Activated CD4-positive, alpha-beta T cell treated with anti-CD3 and anti-CD28 coated beads for 36 hours (primary cell): Measurements from ENCODE around the gene SCRG1. TPM values are rescaled to one million over a fixed set of nuclear protein-coding genes. Genes with fewer than 3 reads are reported as not detected.

Source experiments
- ATAC-seq: fragments of 200-7000 bp; cut with Tn5 transposase; one replicate; pipeline ENCODE4 v1.10.0; 2021; ENCODE audit warnings: mild to moderate bottlenecking, moderate library complexity
- CTCF ChIA-PET: fragments of 350-600 bp; sonication (Branson Sonifier 250); formaldehyde crosslinking; loops from one replicate; lab custom pipeline; 2021; ENCODE audit warnings: antibody characterized with exemption; lab: Charles Lee
- POLR2A ChIA-PET: fragments of 350-600 bp; sonication (Branson Sonifier 250); formaldehyde crosslinking; loops from one replicate; lab custom pipeline; 2021; ENCODE audit warnings: antibody characterized with exemption, inconsistent platforms; lab: Charles Lee
- DNase-seq: peaks from one replicate; pipeline ENCODE4 v3.0.0-alpha.2; 2020
- H3K27ac Mint-ChIP-seq: one replicate; pipeline ENCODE4 v1.8.0; 2021; ENCODE audit warnings: mixed read lengths
- H3K27me3 Mint-ChIP-seq: one replicate; pipeline ENCODE4 v1.8.0; 2021; ENCODE audit warnings: mixed read lengths
- H3K36me3 Mint-ChIP-seq: one replicate; pipeline ENCODE4 v1.8.0; 2021; ENCODE audit warnings: low read depth, mixed read lengths
- H3K4me1 Mint-ChIP-seq: one replicate; pipeline ENCODE4 v1.8.0; 2021; ENCODE audit warnings: mixed read lengths
- H3K4me3 Mint-ChIP-seq: one replicate; pipeline ENCODE4 v1.8.0; 2021; ENCODE audit warnings: mild to moderate bottlenecking, moderate library complexity, mixed read lengths
- H3K9me3 Mint-ChIP-seq: one replicate; pipeline ENCODE4 v1.8.0; 2021; ENCODE audit warnings: low read depth, mixed read lengths
- intact Hi-C, 2 experiments: fragments of 100-400 bp; cut with DNase I in 1 of 2; cut with micrococcal nuclease in 1 of 2; formaldehyde crosslinking; loops; one replicate each; pipeline versions ENCODE4 v1.14.2 to v1.15.1; 2022 to 2024; cut with DNase I, micrococcal nuclease
- total RNA-seq, 2 experiments: library from RNA; stranded (reverse); gene quantifications; one replicate each; pipeline ENCODE4 v1.2.3, GENCODE V29; 2021

The SCRG1 gene
- total RNA-seq, result not detected

DNA sequence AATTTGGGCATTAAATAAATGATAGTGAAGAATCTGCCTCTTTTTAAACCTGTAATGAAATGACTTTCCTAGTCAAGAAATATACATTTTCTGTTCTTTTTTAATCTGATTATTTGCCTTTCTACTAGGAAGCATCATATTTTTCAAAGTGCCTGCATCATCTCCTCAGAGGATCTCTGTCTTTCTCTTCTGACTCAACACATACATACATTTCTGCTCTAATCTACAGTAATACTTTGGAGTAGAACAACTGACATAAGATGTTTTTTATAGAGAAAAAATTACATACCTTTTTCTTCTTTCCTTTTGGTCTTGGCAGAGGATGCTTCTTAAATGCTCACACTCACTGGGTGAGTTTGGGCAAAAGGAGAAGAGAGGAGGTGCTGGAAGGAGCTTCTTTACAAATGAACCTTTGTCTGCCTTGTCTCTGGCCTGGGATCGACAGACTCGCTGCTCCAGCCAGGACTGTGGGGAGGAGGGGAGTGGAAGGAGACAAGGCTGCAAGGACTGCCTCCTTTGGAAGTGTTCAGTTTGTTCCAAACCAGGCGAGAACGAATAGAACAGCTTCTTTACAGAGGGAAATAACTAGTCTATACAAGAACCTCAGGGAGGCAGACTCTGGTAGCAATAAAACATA is at the start of gene SCRG1:
SCRG1 (minus strand) TSS at position 338 of the 637 bp plus-strand sequence. CDS start 7,702 bp downstream, outside the sequence.
- DNase-seq, result no peak
- no peaks in the 10 kb centered on the region for H3K9me3 Mint-ChIP-seq
- CTCF ChIA-PET, result interaction anchor here (1.0 kb wide), 1 partner anchor 25 kb away, joined by 3 read pairs; no protein-coding TSS in a partner anchor

GRCh38 chr4:173448103-173448502 is 49.2 kb upstream of the SCRG1 start:
- POLR2A ChIA-PET, result no interaction called here
- CTCF ChIA-PET, result interaction anchor here (0.6 kb wide), 1 partner anchor 65 kb away, joined by 3 read pairs; no protein-coding TSS in a partner anchor
- intact Hi-C loops, result no loop called here
- DNase-seq (no peak), ATAC-seq (no peak)
- Mint-ChIP-seq H3K4me1 (no peaks in the 10 kb centered on the region), H3K36me3 (no peaks in the 10 kb centered on the region), H3K27ac (no peak overlapping the region), H3K4me3 (no peak overlapping the region), H3K9me3 (no peaks in the 10 kb centered on the region), H3K27me3 (peaks cover 1% of the 10 kb centered on the region)

More for the DNA sequence above, at the start of gene SCRG1:
- no peak for ATAC-seq
- intact Hi-C loops, result no loop called here
- POLR2A ChIA-PET, result no interaction called here
- no peaks in the 10 kb centered on the region for H3K36me3 Mint-ChIP-seq
- peaks cover 4% of the 10 kb centered on the region for H3K27me3 Mint-ChIP-seq
- H3K27ac Mint-ChIP-seq, result no peak within 1 kb of the TSS
- no peaks in the 10 kb centered on the region for H3K4me1 Mint-ChIP-seq
- no peak within 1 kb of the TSS for H3K4me3 Mint-ChIP-seq

DNA sequence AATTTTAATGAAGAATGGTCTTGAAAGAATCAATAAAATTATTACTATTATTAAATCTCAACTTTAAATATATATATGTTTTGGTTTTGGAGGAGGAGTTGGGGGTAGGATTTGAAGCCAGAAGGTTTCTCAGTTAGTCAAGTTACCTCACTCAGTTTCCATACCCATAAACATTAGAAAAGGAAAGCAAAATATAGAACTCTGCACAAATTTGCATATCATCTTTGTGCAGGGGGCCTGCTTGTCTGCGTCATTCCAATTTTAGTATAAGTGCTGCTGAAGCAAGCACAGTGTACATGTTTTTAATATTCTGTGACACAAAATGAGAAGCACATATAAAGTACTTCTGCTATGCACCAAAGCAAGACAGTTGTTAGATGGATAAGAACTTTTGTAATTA is 47.5 kb upstream of the SCRG1 start:
- Mint-ChIP-seq H3K27ac (no peak overlapping the region), H3K36me3 (no peaks in the 10 kb centered on the region), H3K9me3 (no peaks in the 10 kb centered on the region), H3K4me3 (no peak overlapping the region), H3K27me3 (peaks cover 1% of the 10 kb centered on the region), H3K4me1 (peaks cover under 1% of the 10 kb centered on the region)
- ATAC-seq, result no peak
- ChIA-PET POLR2A (no interaction called here), CTCF (no interaction called here)
- intact Hi-C loops, result no loop called here
- DNase-seq, result no peak

DNA sequence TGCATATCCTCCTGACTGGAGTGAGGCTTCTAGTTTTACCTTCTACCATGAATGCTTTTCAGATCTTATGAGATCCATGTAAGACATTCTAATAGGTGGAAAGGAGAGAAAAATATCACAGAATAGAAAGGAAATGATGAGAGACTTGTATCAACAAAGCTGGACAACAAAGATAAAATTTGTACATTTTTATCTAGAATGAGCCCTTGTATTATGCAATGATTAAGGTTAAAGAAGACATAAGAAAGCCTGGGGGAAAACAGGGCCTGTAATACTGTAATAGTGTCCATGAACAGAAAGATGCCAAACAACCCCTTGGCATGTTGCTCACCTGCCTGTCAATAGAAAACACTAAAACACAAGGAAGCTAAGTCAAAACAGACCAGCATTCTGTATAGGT is 44.2 kb upstream of the SCRG1 start:
- Mint-ChIP-seq H3K27me3 (no peaks in the 10 kb centered on the region), H3K36me3 (no peaks in the 10 kb centered on the region), H3K4me1 (peaks cover 12% of the 10 kb centered on the region), H3K9me3 (no peaks in the 10 kb centered on the region), H3K27ac (no peak overlapping the region), H3K4me3 (no peak overlapping the region)
- ATAC-seq (no peak), DNase-seq (no peak)
- ChIA-PET CTCF (no interaction called here), POLR2A (no interaction called here)
- intact Hi-C loops, result no loop called here

DNA sequence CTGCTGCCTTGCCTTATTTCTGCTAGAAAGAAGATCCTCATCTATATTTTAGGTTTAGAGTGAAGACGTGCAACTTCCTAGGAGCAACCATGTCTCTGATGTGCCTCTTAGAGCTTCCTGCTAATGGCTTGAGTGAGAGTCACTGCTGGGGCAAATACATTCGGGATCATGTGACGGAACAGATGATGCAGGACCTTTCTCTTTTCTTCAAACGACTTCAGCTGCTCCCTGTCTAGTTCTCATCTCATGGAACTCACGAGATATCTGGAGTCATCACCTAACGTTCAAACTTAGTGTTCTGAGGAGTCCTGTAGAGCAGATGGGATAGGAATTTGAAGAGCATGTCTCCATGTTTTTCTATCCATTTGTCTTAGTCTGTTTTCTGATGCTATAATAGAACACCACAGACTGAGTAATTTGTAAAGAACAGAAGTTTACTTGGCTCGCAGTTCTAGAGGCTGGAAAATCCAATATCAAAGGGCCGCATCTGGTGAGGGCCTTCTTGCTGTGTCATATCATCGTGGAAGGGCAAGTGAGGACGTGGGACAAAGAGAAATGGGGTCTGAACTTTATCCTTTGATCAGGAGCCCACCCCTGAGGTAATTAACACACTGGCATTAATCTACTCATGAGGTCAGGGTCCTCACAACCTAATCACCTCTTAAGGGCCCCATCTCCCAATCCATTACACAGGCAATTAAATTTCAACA is 43.5 kb upstream of the SCRG1 start:
- DNase-seq, result no peak
- H3K27me3 Mint-ChIP-seq, result no peaks in the 10 kb centered on the region
- H3K4me1 Mint-ChIP-seq, result peaks cover 12% of the 10 kb centered on the region
- H3K4me3 Mint-ChIP-seq, result no peak overlapping the region
- no peaks in the 10 kb centered on the region for H3K9me3 Mint-ChIP-seq
- POLR2A ChIA-PET, result no interaction called here
- no peak for ATAC-seq
- CTCF ChIA-PET, result interaction anchor here (1.1 kb wide), 2 partner anchors 22 to 29 kb away, joined by 3 to 5 read pairs; no protein-coding TSS in a partner anchor
- no peaks in the 10 kb centered on the region for H3K36me3 Mint-ChIP-seq
- intact Hi-C loops, result no loop called here
- no peak overlapping the region for H3K27ac Mint-ChIP-seq

DNA sequence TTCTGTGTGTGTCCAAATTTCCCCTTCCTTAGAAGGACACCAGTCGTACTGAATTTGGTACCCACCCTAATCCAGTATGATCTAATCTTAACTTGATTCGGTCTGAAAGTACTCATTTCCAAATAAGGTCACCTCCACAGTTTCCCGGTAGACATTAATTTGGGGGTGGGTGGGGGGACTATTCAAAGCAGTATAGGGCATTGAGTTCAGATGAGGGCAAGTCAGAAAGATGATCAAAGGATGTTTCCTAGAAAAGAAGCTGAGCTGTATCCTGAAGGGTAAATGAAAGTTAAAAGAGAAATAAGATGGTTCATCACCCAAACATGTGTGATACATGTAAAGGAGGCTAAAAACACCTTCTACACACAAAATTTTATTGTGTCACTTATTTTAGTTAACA is 42.0 kb upstream of the SCRG1 start:
- intact Hi-C loops, result no loop called here
- CTCF ChIA-PET, result interaction anchor here (0.5 to 1.3 kb wide), 3 partner anchors 31 to 89 kb away, joined by 3 to 5 read pairs (median 3); partner anchors contain the start of gene HAND2
- ATAC-seq, result peak; percentile 92
- Mint-ChIP-seq H3K27me3 (no peaks in the 10 kb centered on the region), H3K9me3 (no peaks in the 10 kb centered on the region), H3K27ac (peak overlapping the region; percentile 42), H3K4me3 (no peak overlapping the region), H3K36me3 (no peaks in the 10 kb centered on the region), H3K4me1 (peaks cover 12% of the 10 kb centered on the region)
- POLR2A ChIA-PET, result no interaction called here
- no peak for DNase-seq

DNA sequence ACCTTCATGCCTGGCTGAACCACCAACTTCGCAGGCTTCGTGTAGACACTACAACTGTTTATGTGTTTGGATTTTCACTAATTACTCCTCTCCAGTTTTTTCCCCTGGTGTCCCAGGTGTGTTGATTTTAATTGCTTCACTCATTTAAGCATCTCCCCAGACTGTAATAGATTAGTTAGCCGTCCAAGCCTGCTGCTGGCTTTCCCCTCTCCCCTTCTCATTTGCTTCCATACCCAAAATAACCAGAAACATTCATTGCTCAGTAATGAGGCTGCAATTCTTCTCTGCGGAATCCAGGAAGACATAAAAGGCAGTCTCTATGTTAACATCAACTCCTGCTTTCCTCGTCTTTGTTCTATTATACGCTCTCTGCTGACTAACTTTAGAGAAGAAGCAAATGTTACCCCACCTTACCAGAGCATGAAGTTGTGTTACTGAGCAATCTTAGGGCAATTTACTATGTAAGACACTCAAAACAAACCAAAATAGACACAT is 37.9 kb upstream of the SCRG1 start:
- intact Hi-C loops, result no loop called here
- Mint-ChIP-seq H3K9me3 (no peaks in the 10 kb centered on the region), H3K4me3 (no peak overlapping the region), H3K4me1 (peaks cover 12% of the 10 kb centered on the region), H3K36me3 (no peaks in the 10 kb centered on the region), H3K27me3 (no peaks in the 10 kb centered on the region), H3K27ac (no peak overlapping the region)
- no peak for DNase-seq
- CTCF ChIA-PET, result no interaction called here
- POLR2A ChIA-PET, result no interaction called here
- ATAC-seq, result no peak

DNA sequence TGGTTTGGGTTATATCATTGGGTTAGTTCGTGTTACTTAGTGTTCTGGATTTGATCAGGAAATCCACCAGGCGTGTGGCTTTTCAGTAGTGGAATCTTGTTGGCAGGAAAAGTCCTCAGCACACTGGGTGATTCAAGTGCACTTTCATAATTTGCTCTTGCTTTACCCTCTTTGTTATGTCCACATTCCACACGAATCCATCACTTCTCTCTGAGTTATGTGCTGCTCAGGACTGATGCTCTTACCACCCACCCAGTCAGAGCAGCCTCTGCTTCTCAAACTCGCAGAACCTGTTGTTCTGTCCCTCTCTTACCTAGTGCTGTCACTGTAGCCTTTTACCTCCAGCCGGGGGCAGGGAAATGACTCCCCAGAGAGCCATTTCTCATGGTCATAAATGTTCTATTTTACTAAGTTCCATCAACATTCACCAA is 37.2 kb upstream of the SCRG1 start:
- ChIA-PET CTCF (no interaction called here), POLR2A (no interaction called here)
- no peaks in the 10 kb centered on the region for H3K27me3 Mint-ChIP-seq
- no peaks in the 10 kb centered on the region for H3K9me3 Mint-ChIP-seq
- H3K36me3 Mint-ChIP-seq, result no peaks in the 10 kb centered on the region
- H3K4me3 Mint-ChIP-seq, result no peak overlapping the region
- peaks cover 9% of the 10 kb centered on the region for H3K4me1 Mint-ChIP-seq
- H3K27ac Mint-ChIP-seq, result peak overlapping the region; percentile 29
- no peak for ATAC-seq
- intact Hi-C loops, result no loop called here
- no peak for DNase-seq

DNA sequence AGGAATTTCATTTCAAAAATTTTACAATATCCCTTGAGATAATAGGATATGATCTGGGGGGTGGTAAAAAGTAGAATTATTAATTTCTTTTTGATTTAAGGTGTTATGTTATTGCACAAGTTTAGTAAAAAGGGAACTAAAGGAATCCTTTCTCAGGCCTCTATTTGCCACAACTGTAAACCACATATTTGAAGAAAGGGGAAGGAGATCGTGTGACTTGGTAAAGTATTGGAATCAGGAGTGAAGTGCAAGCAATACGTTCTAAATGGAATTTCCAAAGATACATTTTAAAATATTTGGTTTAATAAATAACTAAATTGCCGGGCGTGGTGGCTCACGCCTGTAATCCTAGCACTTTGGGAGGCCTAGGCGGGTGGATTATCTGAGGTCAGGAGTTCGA is 35.3 kb upstream of the SCRG1 start:
- Mint-ChIP-seq H3K36me3 (no peaks in the 10 kb centered on the region), H3K27me3 (no peaks in the 10 kb centered on the region), H3K4me1 (no peaks in the 10 kb centered on the region), H3K27ac (no peak overlapping the region), H3K9me3 (no peaks in the 10 kb centered on the region), H3K4me3 (no peak overlapping the region)
- CTCF ChIA-PET, result no interaction called here
- POLR2A ChIA-PET, result no interaction called here
- intact Hi-C loops, result no loop called here
- DNase-seq (no peak), ATAC-seq (no peak)

DNA sequence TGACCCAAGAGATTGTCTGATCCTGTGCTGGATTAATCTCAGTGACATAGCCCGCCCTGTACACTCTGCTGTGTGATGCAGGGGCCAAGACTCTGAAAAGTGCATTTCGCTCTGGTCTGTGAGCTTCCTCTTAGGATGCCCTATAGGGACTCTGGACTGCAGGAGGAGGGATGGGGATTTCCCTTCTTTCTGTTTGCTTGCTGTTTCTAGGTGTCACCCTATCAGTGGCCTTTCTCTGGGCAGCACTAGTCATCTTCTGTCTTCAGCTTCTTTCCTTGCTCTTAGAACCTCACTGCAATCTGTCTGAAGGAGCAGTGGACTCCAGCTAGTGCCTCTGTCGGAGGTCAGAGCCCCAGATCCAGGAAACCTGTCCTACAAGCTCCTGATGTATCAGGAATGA is 34.5 kb upstream of the SCRG1 start:
- Mint-ChIP-seq H3K27me3 (no peaks in the 10 kb centered on the region), H3K36me3 (no peaks in the 10 kb centered on the region), H3K9me3 (no peaks in the 10 kb centered on the region), H3K4me1 (no peaks in the 10 kb centered on the region), H3K27ac (no peak overlapping the region), H3K4me3 (no peak overlapping the region)
- CTCF ChIA-PET, result interaction anchor here (1.7 kb wide), 1 partner anchor 12 kb away, joined by 6 read pairs; no protein-coding TSS in a partner anchor
- no peak for ATAC-seq
- DNase-seq, result no peak
- POLR2A ChIA-PET, result no interaction called here
- intact Hi-C loops, result no loop called here

DNA sequence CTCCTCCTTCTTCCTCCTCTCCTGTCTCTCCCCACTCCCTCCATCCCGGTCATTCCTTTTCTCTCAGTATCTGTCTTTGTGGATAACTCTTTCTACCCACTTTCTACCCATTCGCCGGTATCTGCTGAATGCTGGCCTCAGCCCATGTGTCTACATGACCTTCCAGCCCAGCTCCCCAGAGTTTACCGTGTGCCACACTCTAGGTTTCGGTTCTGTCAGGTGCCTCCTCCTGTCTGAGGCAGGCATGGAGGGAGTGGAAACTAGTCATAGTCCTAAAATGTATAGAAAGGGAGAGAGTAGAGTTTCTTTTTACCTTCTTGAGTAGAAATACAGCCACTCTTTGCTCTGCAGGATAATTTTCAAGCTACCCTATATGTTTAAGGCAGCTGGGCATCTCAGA is 33.5 kb upstream of the SCRG1 start:
- no peaks in the 10 kb centered on the region for H3K9me3 Mint-ChIP-seq
- ATAC-seq, result no peak
- CTCF ChIA-PET, result interaction anchor here (0.6 to 1.7 kb wide), 2 partner anchors 11 to 131 kb away, joined by 3 to 6 read pairs; no protein-coding TSS in a partner anchor

More for the DNA sequence above, 33.5 kb upstream of the SCRG1 start:
- H3K4me1 Mint-ChIP-seq, result no peaks in the 10 kb centered on the region
- H3K4me3 Mint-ChIP-seq, result no peak overlapping the region
- no peaks in the 10 kb centered on the region for H3K36me3 Mint-ChIP-seq
- POLR2A ChIA-PET, result interaction anchor here (0.5 kb wide), 1 partner anchor 247 kb away, joined by 3 read pairs; no protein-coding TSS in a partner anchor
- DNase-seq, result no peak
- H3K27me3 Mint-ChIP-seq, result no peaks in the 10 kb centered on the region
- intact Hi-C loops, result no loop called here
- H3K27ac Mint-ChIP-seq, result no peak overlapping the region
